Panc1 (cell line): ENCODE measurements around the gene PKIB. TPM values are rescaled to one million over a fixed set of nuclear protein-coding genes. Genes with fewer than 3 reads are reported as not detected.

ENCODE experiments used
- ATAC-seq: fragments of 200-7000 bp; cut with Tn5 transposase; 2 replicates; pipeline ENCODE4 v1.9.1; 2020; ENCODE audit warnings: mild to moderate bottlenecking, moderate library complexity
- BruUV-seq: library from RNA; stranded (reverse); fragments of 400-500 nt; replicated peaks from 2 replicates; lab custom pipeline; 2021; lab: Mats Ljungman, UMichigan
- CTCF ChIA-PET: fragments of 300-600 bp; sonication (Branson Sonifier 250); formaldehyde crosslinking; loops from one replicate; lab custom pipeline; 2022; ENCODE audit warnings: antibody characterized with exemption; lab: Charles Lee
- POLR2A ChIA-PET: fragments of 300-600 bp; sonication (Branson Sonifier 250); formaldehyde crosslinking; loops from one replicate; lab custom pipeline; 2022; ENCODE audit warnings: antibody characterized with exemption; lab: Charles Lee
- DNase-seq: peaks from one replicate; pipeline ENCODE4 v3.0.0-alpha.2; 2010; ENCODE audit warnings: low read depth, low spot score
- H3K27ac ChIP-seq: 2 replicates; pipeline ENCODE4 v1.5.1; 2011; ENCODE audit warnings: mild to moderate bottlenecking, low read length, inconsistent platforms
- H3K27me3 ChIP-seq: fragments of 200-500 bp; sonication (Bioruptor generic); 2 replicates; pipeline ENCODE4 v1.6.0; 2014; ENCODE audit warnings: low read length, inconsistent platforms; ENCODE audit not compliant: control insufficient read depth, insufficient read depth
- H3K36me3 ChIP-seq: fragments of 200-500 bp; sonication (Bioruptor generic); 2 replicates; pipeline ENCODE4 v1.5.1; 2014; ENCODE audit warnings: inconsistent platforms, mild to moderate bottlenecking, low read length, moderate library complexity; ENCODE audit not compliant: control insufficient read depth, insufficient read depth
- H3K4me1 ChIP-seq: 2 replicates; pipeline ENCODE4 v1.5.1; 2011; ENCODE audit warnings: inconsistent platforms, mild to moderate bottlenecking, low read length, moderate library complexity; ENCODE audit not compliant: control insufficient read depth, insufficient read depth
- H3K4me3 ChIP-seq, 2 experiments: 2 replicates each; pipeline ENCODE4 v1.5.1; 2011 to 2012; ENCODE audit warnings: low read depth in 2 of 2, low read length in 2 of 2, mild to moderate bottlenecking in 2 of 2, inconsistent platforms in 1 of 2, moderate library complexity in 1 of 2
- H3K9me3 ChIP-seq: fragments of 200-500 bp; sonication (Bioruptor generic); 2 replicates; pipeline ENCODE4 v1.5.1; 2014; ENCODE audit warnings: low read depth, mild to moderate bottlenecking, inconsistent platforms, low read length, moderate library complexity; ENCODE audit not compliant: control insufficient read depth, insufficient read depth
- CTCF ChIP-seq: fragments of 450-650 bp; IDR thresholded peaks from 2 replicates; pipeline ENCODE4 v1.5.1; 2017; ENCODE audit warnings: mild to moderate bottlenecking
- POLR2AphosphoS5 ChIP-seq: IDR thresholded peaks from 2 replicates; pipeline ENCODE4 v1.6.1; 2012; ENCODE audit warnings: mild to moderate bottlenecking, low read depth, low read length, moderate library complexity
- REST ChIP-seq, 2 experiments: IDR thresholded peaks; 2 replicates each; pipeline ENCODE4 v1.6.1; 2011 to 2012; ENCODE audit warnings: low read depth in 2 of 2, control low read depth in 1 of 2, low read length in 1 of 2, mild to moderate bottlenecking in 1 of 2, moderate library complexity in 1 of 2; ENCODE audit not compliant: insufficient read depth in 1 of 2
- SIN3A ChIP-seq: IDR thresholded peaks from 2 replicates; pipeline ENCODE4 v1.6.1; 2012; ENCODE audit warnings: low read depth, mild to moderate bottlenecking, low read length, moderate library complexity, borderline replicate concordance; ENCODE audit not compliant: insufficient read depth
- TCF7L2 ChIP-seq: IDR thresholded peaks from 2 replicates; pipeline ENCODE4 v1.6.1; 2011; ENCODE audit warnings: mild to moderate bottlenecking, low read depth, low read length, inconsistent platforms
- in situ Hi-C: cut with HindIII; loops from 2 replicates; pipeline ENCODE4 v1.10.0; 2016; ENCODE audit warnings: low sequenced_read_pairs, low pct_unique_long_range_greater_than_20kb
- intact Hi-C: fragments of 100-400 bp; cut with micrococcal nuclease; formaldehyde crosslinking; loops from one replicate; pipeline ENCODE4 v1.10.0; 2022; ENCODE audit not compliant: unreplicated experiment
- total RNA-seq: library from RNA; stranded (reverse); gene quantifications from one replicate; pipeline ENCODE4 v1.2.1, GENCODE V29; 2021; ENCODE audit not compliant: unreplicated experiment

PKIB gene
- total RNA-seq, 1 experiment from 2014 or later, result 1.1 TPM

GRCh38 chr6:122676146-122676545 lies 65.9 kb downstream of the PKIB start:
- no peaks in the 10 kb centered on the region for H3K36me3 ChIP-seq
- TF ChIP-seq CTCF, result no peak
- TF ChIP-seq REST (IDR thresholded peaks at IDR 0.05; ENCODE audit: insufficient read depth in 1 of 2, low read depth in 2 of 2, low read length in 1 of 2), result no peak
- TF ChIP-seq SIN3A, result no peak
- TF ChIP-seq TCF7L2, result no peak
- no peak for TF ChIP-seq POLR2AphosphoS5
- ATAC-seq (no peak), DNase-seq (no peak)
- in situ Hi-C loops, result no loop called here
- ChIA-PET POLR2A (no interaction called here), CTCF (no interaction called here)
- H3K27ac ChIP-seq, result no peak overlapping the region
- H3K4me1 ChIP-seq, result no peaks in the 10 kb centered on the region
- H3K27me3 ChIP-seq, result no peaks in the 10 kb centered on the region
- BruUV-seq, result no TSS peak
- H3K9me3 ChIP-seq, result no peaks in the 10 kb centered on the region
- no peak overlapping the region for H3K4me3 ChIP-seq
- intact Hi-C loops, result no loop called here

GRCh38 chr6:122676688-122677087 lies 66.5 kb downstream of the PKIB start:
- no TSS peak for BruUV-seq
- DNase-seq (no peak), ATAC-seq (no peak)
- Histone ChIP-seq H3K27ac (no peak overlapping the region), H3K36me3 (no peaks in the 10 kb centered on the region), H3K27me3 (no peaks in the 10 kb centered on the region), H3K9me3 (no peaks in the 10 kb centered on the region), H3K4me3 (no peak overlapping the region), H3K4me1 (no peaks in the 10 kb centered on the region)
- intact Hi-C loops, result no loop called here
- POLR2A ChIA-PET, result no interaction called here
- in situ Hi-C loops, result no loop called here
- CTCF ChIA-PET, result no interaction called here
- TF ChIP-seq POLR2AphosphoS5 (no peak), SIN3A (no peak), CTCF (no peak), TCF7L2 (no peak), REST (IDR thresholded peaks at IDR 0.05; ENCODE audit: insufficient read depth in 1 of 2, low read depth in 2 of 2, low read length in 1 of 2) (no peak)
